Central memory CD8-positive, alpha-beta T cell (primary cell): ENCODE results near the gene NPTX1.
"Not testable (repeated sequence)": the region's sequence is repeated elsewhere in the genome, so short reads cannot be mapped to it uniquely, and the experiment has no call there.

Source experiments
- ATAC-seq: fragments of 150-1000 bp; cut with Tn5 transposase; replicated peaks from 2 replicates; pipeline ENCODE4 v1.10.0; 2022; ENCODE audit warnings: mild to moderate bottlenecking, moderate FRiP score, moderate number of reproducible peaks; ENCODE audit not compliant: poor library complexity, severe bottlenecking; ENCODE audit errors: extremely low read depth
- DNase-seq, 2 donors: peaks; one replicate each; pipeline ENCODE4 v3.0.0; 2021; ENCODE audit warnings: low spot score in 2 of 2
- H3K27ac Mint-ChIP-seq: one replicate; pipeline ENCODE4 v1.8.0; 2022; ENCODE audit warnings: low read depth, mild to moderate bottlenecking, moderate library complexity, mixed read lengths
- H3K27me3 Mint-ChIP-seq: one replicate; pipeline ENCODE4 v1.8.0; 2022; ENCODE audit warnings: mixed read lengths
- H3K36me3 Mint-ChIP-seq: one replicate; pipeline ENCODE4 v1.8.0; 2022; ENCODE audit warnings: mild to moderate bottlenecking, moderate library complexity, mixed read lengths; ENCODE audit not compliant: insufficient read depth
- H3K4me1 Mint-ChIP-seq: one replicate; pipeline ENCODE4 v1.8.0; 2022; ENCODE audit warnings: mixed read lengths
- H3K4me3 Mint-ChIP-seq: one replicate; pipeline ENCODE4 v1.8.0; 2022; ENCODE audit warnings: mild to moderate bottlenecking, moderate library complexity, mixed read lengths
- H3K9me3 Mint-ChIP-seq: one replicate; pipeline ENCODE4 v1.8.0; 2022; ENCODE audit warnings: mixed read lengths

The NPTX1 gene

DNA sequence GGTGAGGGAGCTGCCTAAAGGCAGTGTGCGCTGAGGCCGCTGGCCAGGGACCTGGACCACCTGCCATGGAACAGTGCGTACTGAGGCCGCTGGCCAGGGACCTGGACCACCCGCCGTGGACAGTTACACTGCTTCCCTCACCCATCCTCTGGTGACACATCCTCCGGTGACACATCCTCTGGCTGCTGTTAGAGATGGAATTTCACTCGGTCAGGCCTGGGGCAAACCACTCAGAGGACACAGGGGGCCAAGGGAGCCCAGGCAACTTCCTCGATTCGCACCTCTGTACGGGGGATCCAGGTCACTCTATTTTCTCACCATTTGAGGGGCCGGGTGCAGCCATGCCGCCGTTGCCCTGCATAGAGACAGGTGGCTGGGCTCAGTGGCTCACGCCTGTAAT is 35.8 kb upstream of the NPTX1 start:
- Mint-ChIP-seq H3K4me1 (no peaks in the 10 kb centered on the region), H3K27ac (no peak overlapping the region), H3K4me3 (no peak overlapping the region), H3K36me3 (no peaks in the 10 kb centered on the region), H3K27me3 (peaks cover 16% of the 10 kb centered on the region), H3K9me3 (no peaks in the 10 kb centered on the region)
- no peak for DNase-seq
- ATAC-seq: no peak

DNA sequence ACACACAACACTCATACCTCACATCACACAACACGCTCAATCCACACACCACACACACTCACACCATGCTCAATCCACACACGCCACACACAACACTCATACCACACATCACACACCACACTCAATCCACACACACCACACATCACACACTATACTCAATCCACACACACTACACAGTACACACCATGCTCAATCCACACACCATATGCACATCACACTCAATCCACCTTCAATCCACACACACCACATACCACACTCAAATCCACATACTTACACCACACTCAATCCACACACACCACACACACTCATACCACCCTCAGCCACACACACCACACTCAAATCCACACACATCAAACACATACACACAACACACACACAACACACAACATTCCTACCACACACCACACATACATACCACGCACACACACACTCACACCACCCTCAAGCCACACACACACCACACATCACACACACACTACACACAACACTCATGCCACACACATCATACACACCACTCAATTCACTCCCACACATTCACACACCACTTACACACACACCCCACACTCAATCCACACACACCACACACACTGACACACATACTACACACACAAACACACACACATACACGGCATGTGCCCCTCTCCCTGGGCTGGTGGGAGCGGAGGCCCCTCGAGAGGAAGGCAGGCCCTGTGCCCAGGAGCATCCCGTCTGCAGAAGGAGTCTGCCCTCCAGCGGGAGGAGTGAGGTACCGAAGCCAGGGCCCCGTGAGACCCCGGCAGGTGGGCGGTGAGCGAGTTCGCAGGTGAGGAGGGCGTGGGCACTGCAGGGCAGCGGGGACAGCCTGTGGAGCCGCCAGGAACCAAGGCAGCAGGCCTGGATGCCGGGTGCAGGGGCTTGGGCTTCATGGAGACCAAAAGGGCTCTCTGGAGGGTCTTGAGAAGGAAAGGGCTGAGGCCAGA is 35.1 kb upstream of the NPTX1 start:
- ATAC-seq: no peak
- Mint-ChIP-seq H3K27ac (no peak overlapping the region), H3K27me3 (peaks cover 9% of the 10 kb centered on the region), H3K4me3 (no peak overlapping the region), H3K36me3 (no peaks in the 10 kb centered on the region), H3K4me1 (no peaks in the 10 kb centered on the region), H3K9me3 (no peaks in the 10 kb centered on the region)
- DNase-seq: no peak

DNA sequence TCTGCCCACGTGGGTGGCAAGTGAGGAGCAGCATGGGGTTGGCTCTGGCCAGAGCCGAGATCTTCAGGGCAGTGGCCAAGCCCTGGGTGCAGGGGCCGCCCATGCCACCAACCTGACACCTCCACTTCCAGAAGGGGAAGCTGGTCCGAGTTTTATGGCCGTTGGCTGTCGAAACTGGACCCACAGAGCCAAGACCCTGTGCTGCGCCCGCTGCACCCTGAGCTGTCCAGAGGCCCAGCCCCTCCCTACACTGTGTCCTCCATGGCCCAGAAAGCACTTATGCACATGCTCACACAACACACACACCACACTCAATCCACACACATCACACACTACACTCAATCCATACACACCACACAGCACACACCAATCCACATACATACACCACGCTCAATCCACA is 34.4 kb upstream of the NPTX1 start:
- DNase-seq (no peak), ATAC-seq (no peak)
- Mint-ChIP-seq H3K4me3 (no peak overlapping the region), H3K36me3 (no peaks in the 10 kb centered on the region), H3K4me1 (no peaks in the 10 kb centered on the region), H3K27ac (no peak overlapping the region), H3K9me3 (no peaks in the 10 kb centered on the region), H3K27me3 (peaks cover 8% of the 10 kb centered on the region)

DNA sequence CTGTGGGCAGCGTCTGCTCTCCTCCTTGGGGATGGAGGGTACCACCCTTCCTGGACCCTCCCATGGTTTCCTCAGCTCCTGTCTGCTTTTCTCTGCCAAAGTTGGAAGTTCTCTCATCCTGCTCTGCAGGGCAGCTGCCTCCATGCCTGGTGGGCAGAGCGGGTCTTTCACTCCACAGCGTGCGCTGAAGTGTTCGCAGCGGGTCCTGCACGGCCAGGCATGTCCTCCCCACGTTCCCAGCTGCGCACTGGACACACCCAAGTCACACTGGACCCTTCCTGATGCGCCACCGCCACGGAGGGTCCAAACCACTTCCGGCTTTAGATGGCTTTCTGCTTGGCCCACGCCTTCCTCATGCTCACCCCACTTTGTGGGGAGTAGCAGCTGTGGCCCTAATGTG is 33.7 kb upstream of the NPTX1 start:
- H3K4me3 Mint-ChIP-seq: no peak overlapping the region
- H3K9me3 Mint-ChIP-seq: no peaks in the 10 kb centered on the region
- H3K4me1 Mint-ChIP-seq: no peaks in the 10 kb centered on the region
- DNase-seq (no peak), ATAC-seq (no peak)
- H3K36me3 Mint-ChIP-seq: no peaks in the 10 kb centered on the region
- peaks cover 8% of the 10 kb centered on the region for H3K27me3 Mint-ChIP-seq
- no peak overlapping the region for H3K27ac Mint-ChIP-seq

DNA sequence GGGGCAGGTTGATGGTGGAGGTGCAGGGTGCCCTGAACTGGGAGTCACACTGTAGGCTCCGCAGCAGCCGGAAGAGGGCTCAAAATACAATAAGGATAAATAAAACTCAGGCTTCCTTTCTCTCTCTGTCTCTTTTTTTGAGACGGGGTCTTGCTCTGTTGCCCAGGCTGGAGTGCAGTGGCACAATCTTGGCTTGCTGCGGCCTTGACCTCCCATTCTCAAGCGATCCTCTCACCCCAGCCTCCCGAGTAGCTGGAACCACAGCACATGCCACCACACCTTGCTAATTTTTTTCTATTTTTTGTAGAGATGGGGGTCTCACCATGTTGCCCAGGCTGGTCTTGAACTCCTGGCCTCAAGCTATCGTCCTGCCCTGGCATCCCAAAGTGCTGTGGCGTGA is 32.9 kb upstream of the NPTX1 start:
- no peaks in the 10 kb centered on the region for H3K4me1 Mint-ChIP-seq
- H3K4me3 Mint-ChIP-seq: no peak overlapping the region
- H3K27me3 Mint-ChIP-seq: peaks cover 16% of the 10 kb centered on the region
- H3K27ac Mint-ChIP-seq: no peak overlapping the region
- no peaks in the 10 kb centered on the region for H3K36me3 Mint-ChIP-seq
- DNase-seq (no peak), ATAC-seq (no peak)
- H3K9me3 Mint-ChIP-seq: no peaks in the 10 kb centered on the region

DNA sequence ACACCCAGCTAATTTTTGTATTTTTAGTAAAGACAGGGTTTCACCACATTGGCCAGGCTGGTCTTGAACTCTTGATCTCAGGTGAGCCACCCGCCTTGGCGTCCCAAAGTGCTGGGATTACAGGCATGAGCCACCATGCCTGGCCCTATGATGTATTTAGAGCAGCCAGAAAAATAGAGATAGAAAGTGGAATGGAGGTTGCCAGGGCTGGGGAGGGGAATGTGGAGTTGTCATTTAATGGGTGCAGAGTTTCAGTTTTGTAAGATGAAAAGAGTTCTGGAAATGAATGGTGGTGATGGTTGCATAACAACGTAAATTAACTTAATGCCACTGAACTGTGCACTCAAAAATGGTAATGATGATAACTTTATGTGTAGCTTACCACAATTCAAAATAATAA is 31.6 kb upstream of the NPTX1 start:
- Mint-ChIP-seq H3K9me3 (no peaks in the 10 kb centered on the region), H3K27me3 (peaks cover 20% of the 10 kb centered on the region), H3K4me3 (no peak overlapping the region), H3K27ac (no peak overlapping the region), H3K4me1 (no peaks in the 10 kb centered on the region), H3K36me3 (no peaks in the 10 kb centered on the region)
- no peak for ATAC-seq
- no peak for DNase-seq

DNA sequence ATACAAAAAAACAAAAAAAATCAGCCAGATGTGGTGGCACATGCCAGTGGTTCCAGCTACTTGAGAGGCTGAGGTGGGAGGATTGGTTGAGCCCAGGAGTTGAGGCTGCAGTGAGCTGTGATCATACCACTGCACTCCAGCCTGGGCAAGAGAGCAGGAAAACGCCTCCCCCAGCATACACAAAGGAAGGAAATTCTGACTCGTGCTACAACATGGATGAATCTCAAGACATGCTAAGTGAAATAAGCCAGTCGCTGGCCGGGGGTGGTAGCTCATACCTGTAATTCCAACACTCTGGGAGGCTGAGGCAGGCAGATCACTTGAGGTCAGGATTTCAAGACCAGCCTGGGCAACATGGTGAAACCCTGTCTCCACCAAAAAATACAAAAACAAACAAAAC is 30.8 kb upstream of the NPTX1 start:
- H3K27ac Mint-ChIP-seq, H3K4me3 Mint-ChIP-seq, H3K4me1 Mint-ChIP-seq, ATAC-seq, H3K9me3 Mint-ChIP-seq, H3K36me3 Mint-ChIP-seq, DNase-seq: not testable (repeated sequence)
- H3K27me3 Mint-ChIP-seq: peaks cover 24% of the 10 kb centered on the region

DNA sequence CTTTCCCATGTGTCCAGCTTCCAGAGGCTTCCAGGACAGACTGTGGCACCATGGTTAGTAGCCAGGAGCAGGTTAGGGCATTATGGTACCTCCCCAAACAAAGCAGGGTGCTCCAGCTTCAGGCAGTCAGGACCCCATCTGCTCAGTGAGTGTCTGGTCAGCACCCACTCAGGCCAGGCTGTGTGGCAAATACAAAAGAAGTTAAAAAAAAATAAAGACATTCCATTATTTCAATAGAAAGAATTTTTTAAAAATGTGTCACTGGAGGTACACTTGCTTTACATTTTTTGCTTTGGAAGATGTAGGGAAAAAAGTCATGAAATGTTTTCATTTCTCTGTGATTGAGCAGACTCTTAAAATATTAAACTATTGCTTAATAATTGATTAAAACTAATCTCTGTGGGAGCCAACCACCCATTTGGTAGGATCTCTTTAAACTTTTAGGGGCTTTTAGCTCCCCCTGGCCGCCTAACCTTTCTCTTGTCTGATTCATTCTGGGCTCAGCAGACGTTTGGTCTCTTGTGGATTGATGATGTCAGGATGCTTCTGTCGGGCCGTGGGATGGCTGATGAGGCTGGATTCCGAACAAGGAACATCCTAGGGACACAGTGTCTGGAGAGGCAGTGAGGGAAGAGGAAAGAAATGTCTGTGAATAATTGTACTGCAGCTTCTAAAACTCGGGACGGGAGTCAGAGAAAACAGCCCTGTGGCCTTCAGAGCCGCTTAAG is 28.4 kb upstream of the NPTX1 start:
- Mint-ChIP-seq H3K27me3 (peaks cover 29% of the 10 kb centered on the region), H3K36me3 (no peaks in the 10 kb centered on the region), H3K9me3 (no peaks in the 10 kb centered on the region), H3K27ac (no peak overlapping the region), H3K4me3 (no peak overlapping the region), H3K4me1 (no peaks in the 10 kb centered on the region)
- DNase-seq (no peak), ATAC-seq (no peak)

DNA sequence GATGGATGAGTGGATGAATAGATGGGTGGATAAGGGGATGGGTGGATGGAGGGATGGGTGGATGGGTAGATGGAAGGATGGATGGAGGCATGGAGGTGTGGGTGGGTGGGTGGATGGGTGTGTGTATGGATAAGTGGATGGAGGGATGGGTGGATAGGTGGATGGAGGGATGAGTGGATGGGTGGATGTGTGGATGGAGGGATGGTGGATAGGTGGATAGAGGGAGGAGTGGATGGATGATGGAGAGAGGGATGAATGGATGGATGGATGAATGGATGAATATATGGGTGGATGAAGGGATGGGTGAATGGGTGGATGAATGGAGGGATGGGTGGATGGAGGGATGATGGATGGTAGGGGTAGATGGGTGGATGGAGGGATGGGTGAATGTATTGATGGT is 27.5 kb upstream of the NPTX1 start:
- Mint-ChIP-seq H3K27ac (no peak overlapping the region), H3K27me3 (peaks cover 29% of the 10 kb centered on the region), H3K36me3 (no peaks in the 10 kb centered on the region), H3K9me3 (no peaks in the 10 kb centered on the region), H3K4me3 (no peak overlapping the region), H3K4me1 (no peaks in the 10 kb centered on the region)
- no peak for ATAC-seq
- DNase-seq: no peak

DNA sequence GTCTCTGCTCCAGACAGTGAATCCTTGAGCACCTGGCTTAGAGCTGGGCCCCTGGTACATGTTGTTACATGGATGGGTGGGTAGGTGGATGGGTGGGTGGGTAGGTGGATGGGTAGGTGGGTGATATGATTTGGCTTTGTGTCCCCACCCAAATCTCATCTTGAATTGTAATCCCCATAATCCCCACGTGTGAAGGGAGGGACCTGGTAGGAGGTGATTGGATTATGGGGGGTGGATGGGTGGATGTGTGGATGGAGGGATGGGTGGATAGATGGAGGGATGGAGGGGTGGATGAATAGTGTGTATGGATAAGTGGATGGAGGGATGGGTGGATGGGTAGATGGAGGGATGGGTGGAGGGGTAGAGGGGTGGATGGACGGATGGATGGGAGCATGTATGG is 26.6 kb upstream of the NPTX1 start:
- Mint-ChIP-seq H3K4me3 (no peak overlapping the region), H3K9me3 (no peaks in the 10 kb centered on the region), H3K36me3 (no peaks in the 10 kb centered on the region), H3K27me3 (peaks cover 29% of the 10 kb centered on the region), H3K4me1 (no peaks in the 10 kb centered on the region), H3K27ac (no peak overlapping the region)
- ATAC-seq: no peak
- DNase-seq: no peak

DNA sequence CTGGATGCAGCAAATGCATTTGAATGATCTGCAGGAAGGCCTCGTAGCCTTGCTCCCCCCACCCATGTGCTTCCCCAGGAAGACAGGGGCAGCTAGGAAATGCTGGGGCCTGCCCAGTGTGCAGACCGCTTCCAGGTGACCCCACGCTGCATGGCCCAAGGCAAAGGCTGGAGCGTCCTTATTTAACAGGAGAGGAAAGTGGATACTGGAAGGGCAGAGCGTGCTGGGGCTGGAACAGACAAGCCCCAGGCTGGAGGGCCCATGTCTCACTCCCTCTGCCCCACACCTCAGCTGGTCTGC is 26.1 kb upstream of the NPTX1 start:
- H3K4me3 Mint-ChIP-seq: no peak overlapping the region
- no peak for ATAC-seq
- no peaks in the 10 kb centered on the region for H3K9me3 Mint-ChIP-seq
- peaks cover 29% of the 10 kb centered on the region for H3K27me3 Mint-ChIP-seq
- no peak overlapping the region for H3K27ac Mint-ChIP-seq
- H3K4me1 Mint-ChIP-seq: no peaks in the 10 kb centered on the region
- no peaks in the 10 kb centered on the region for H3K36me3 Mint-ChIP-seq
- DNase-seq: no peak

DNA sequence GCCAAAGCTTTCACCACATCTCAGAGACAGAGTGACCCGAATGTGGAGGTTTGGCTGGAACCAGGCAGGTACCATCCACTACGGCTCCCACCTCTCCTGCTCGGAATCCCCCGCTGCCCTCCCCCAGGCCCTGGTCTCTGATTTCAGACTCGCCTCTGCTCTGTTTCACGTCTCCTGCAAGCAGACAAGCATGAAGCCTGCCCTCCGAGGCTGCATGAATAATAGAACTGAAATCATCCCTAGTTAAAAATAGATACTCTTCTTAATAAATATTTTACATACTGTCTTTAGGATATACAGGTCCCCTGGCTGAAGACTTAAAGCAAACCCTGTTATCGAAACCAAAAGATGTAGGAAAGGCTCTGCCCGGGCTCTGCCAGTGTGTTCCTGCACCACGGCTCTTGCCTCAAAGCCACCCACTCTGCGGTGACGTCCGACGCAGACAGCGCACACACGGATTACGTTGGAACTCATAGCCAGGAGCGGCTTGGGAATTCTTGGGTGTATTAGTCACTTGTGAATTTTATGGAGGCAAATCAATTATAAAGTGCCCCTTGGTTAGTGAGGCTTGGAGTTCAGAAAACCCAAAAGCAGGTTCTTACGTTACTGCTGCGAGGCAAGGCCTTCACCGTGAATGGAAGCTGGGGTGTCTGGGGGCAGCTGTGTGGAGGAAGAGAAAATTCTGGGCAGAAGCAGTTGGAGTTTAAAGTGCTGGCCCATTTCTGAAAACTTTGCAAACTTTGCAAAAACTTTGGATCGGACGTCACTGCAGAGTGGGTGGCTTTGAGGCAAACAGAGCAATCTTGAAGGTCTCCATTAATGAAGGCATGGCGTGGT is 25.6 kb upstream of the NPTX1 start:
- DNase-seq (no peak), ATAC-seq (no peak)
- no peak overlapping the region for H3K4me3 Mint-ChIP-seq
- H3K36me3 Mint-ChIP-seq: no peaks in the 10 kb centered on the region
- H3K4me1 Mint-ChIP-seq: no peaks in the 10 kb centered on the region
- H3K27me3 Mint-ChIP-seq: peaks cover 29% of the 10 kb centered on the region
- no peaks in the 10 kb centered on the region for H3K9me3 Mint-ChIP-seq
- no peak overlapping the region for H3K27ac Mint-ChIP-seq
